Peyer's patch (tissue), 4 donors: Measurements from ENCODE around the gene AUP1.

ENCODE experiments used
- POLR2A ChIP-seq, 2 donors: fragments of 450-650 bp; IDR thresholded peaks; one replicate each; pipeline ENCODE4 v1.5.1; 2017; ENCODE audit warnings: antibody characterized with exemption in 2 of 2, mild to moderate bottlenecking in 2 of 2, moderate library complexity in 2 of 2
- TF ChIP-seq, protein P1 (sequence below), 6 experiments: fragments of 450-650 bp in 4 of 6; fragments of 200-600 bp in 2 of 6; sonication (generic) in 1 of 6; IDR thresholded peaks; one replicate each; pipeline ENCODE4 v1.5.1; 2017 to 2019; ENCODE audit warnings: antibody characterized with exemption in 6 of 6, mild to moderate bottlenecking in 3 of 6, moderate library complexity in 1 of 6

DNA sequence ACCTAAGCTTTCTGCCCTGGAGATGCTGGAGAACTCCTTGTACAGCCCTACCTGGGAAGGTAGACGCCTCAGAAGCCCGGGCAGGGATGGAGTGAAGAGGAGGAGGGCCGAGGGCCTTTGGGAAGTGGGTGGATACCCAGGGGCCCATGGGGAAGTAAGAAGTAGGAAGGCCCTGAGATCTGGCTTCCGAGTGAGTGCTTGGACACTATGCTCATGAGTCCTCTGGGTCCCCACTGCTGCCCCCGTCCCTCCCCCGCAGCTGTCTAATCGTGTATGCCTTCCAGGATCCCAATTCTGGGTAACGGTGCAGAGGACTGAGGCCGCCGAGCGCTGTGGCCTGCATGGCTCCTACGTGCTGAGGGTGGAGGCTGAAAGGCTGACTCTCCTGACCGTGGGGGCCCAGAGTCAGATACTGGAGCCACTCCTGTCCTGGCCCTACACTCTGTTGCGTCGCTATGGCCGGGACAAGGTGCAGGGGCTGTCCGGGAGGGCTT lies 26.2 kb upstream of the AUP1 start:
- TF ChIP-seq, protein P1, sequence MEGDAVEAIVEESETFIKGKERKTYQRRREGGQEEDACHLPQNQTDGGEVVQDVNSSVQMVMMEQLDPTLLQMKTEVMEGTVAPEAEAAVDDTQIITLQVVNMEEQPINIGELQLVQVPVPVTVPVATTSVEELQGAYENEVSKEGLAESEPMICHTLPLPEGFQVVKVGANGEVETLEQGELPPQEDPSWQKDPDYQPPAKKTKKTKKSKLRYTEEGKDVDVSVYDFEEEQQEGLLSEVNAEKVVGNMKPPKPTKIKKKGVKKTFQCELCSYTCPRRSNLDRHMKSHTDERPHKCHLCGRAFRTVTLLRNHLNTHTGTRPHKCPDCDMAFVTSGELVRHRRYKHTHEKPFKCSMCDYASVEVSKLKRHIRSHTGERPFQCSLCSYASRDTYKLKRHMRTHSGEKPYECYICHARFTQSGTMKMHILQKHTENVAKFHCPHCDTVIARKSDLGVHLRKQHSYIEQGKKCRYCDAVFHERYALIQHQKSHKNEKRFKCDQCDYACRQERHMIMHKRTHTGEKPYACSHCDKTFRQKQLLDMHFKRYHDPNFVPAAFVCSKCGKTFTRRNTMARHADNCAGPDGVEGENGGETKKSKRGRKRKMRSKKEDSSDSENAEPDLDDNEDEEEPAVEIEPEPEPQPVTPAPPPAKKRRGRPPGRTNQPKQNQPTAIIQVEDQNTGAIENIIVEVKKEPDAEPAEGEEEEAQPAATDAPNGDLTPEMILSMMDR (IDR thresholded peaks at IDR 0.05): no peak
- no peak for TF ChIP-seq POLR2A (IDR thresholded peaks at IDR 0.05)
